Activated naive CD4-positive, alpha-beta T cell treated with anti-CD3 and anti-CD28 coated beads for 36 hours (primary cell): ENCODE results near the gene HIC2. TPM values are rescaled to one million over a fixed set of nuclear protein-coding genes. Genes with fewer than 3 reads are reported as not detected.
"Not testable (repeated sequence)": the region's sequence is repeated elsewhere in the genome, so short reads cannot be mapped to it uniquely, and the experiment has no call there.

ENCODE experiments used
- CTCF ChIA-PET: fragments of 350-600 bp; sonication (Branson Sonifier 250); formaldehyde crosslinking; loops from one replicate; lab custom pipeline; 2021; ENCODE audit warnings: antibody characterized with exemption; lab: Charles Lee
- DNase-seq: peaks from one replicate; pipeline ENCODE4 v3.0.0-alpha.2; 2020
- H3K27ac Mint-ChIP-seq: one replicate; pipeline ENCODE4 v1.8.0; 2021; ENCODE audit warnings: mild to moderate bottlenecking, mixed read lengths
- H3K27me3 Mint-ChIP-seq: one replicate; pipeline ENCODE4 v1.8.0; 2021; ENCODE audit warnings: low read depth, mixed read lengths
- H3K36me3 Mint-ChIP-seq: one replicate; pipeline ENCODE4 v1.8.0; 2021; ENCODE audit warnings: low read depth, mixed read lengths
- H3K4me1 Mint-ChIP-seq: one replicate; pipeline ENCODE4 v1.8.0; 2021; ENCODE audit warnings: low read depth, mixed read lengths
- H3K4me3 Mint-ChIP-seq: one replicate; pipeline ENCODE4 v1.8.0; 2021; ENCODE audit warnings: mild to moderate bottlenecking, moderate library complexity, mixed read lengths
- H3K9me3 Mint-ChIP-seq: one replicate; pipeline ENCODE4 v1.8.0; 2021; ENCODE audit warnings: mixed read lengths
- intact Hi-C: fragments of 100-400 bp; cut with micrococcal nuclease; formaldehyde crosslinking; loops from one replicate; pipeline ENCODE4 v1.15.1; 2023
- total RNA-seq, 2 experiments: library from RNA; stranded (reverse); gene quantifications; one replicate each; pipeline ENCODE4 v1.2.3, GENCODE V29; 2021

The HIC2 gene
- total RNA-seq, 2 experiments from 2014 or later, result 3.1 to 3.3 TPM

- H3K4me1 Mint-ChIP-seq, H3K36me3 Mint-ChIP-seq, H3K9me3 Mint-ChIP-seq, H3K27ac Mint-ChIP-seq, DNase-seq, H3K27me3 Mint-ChIP-seq, CTCF ChIA-PET, H3K4me3 Mint-ChIP-seq, intact Hi-C loops: not testable (repeated sequence)
Measured at GRCh38 chr22:21407792-21408191, 9.4 kb upstream of the HIC2 start.

- CTCF ChIA-PET, H3K27me3 Mint-ChIP-seq, H3K27ac Mint-ChIP-seq, intact Hi-C loops, H3K4me3 Mint-ChIP-seq, DNase-seq, H3K36me3 Mint-ChIP-seq, H3K9me3 Mint-ChIP-seq, H3K4me1 Mint-ChIP-seq: not testable (repeated sequence)
Measured at GRCh38 chr22:21416375-21416774, 796 bp upstream of the HIC2 start.

- H3K4me1 Mint-ChIP-seq, CTCF ChIA-PET, H3K36me3 Mint-ChIP-seq, intact Hi-C loops, H3K27ac Mint-ChIP-seq, H3K9me3 Mint-ChIP-seq, H3K27me3 Mint-ChIP-seq: not testable (repeated sequence)
- peak; percentile 25 for DNase-seq
- H3K4me3 Mint-ChIP-seq, result peak overlapping the region; percentile 47
Measured at GRCh38 chr22:21417853-21418252, 682 bp downstream of the HIC2 start.

- CTCF ChIA-PET, DNase-seq, H3K4me1 Mint-ChIP-seq, H3K27ac Mint-ChIP-seq, intact Hi-C loops, H3K36me3 Mint-ChIP-seq, H3K9me3 Mint-ChIP-seq, H3K27me3 Mint-ChIP-seq, H3K4me3 Mint-ChIP-seq: not testable (repeated sequence)
Measured at GRCh38 chr22:21418974-21419638, 1.9 kb downstream of the HIC2 start.

- H3K36me3 Mint-ChIP-seq, H3K9me3 Mint-ChIP-seq, CTCF ChIA-PET, H3K4me1 Mint-ChIP-seq, H3K4me3 Mint-ChIP-seq, H3K27me3 Mint-ChIP-seq, DNase-seq, H3K27ac Mint-ChIP-seq, intact Hi-C loops: not testable (repeated sequence)
Measured at GRCh38 chr22:21420180-21420763, 3.1 kb downstream of the HIC2 start.

- H3K4me1 Mint-ChIP-seq, H3K27ac Mint-ChIP-seq, H3K4me3 Mint-ChIP-seq, DNase-seq, H3K36me3 Mint-ChIP-seq, intact Hi-C loops, H3K9me3 Mint-ChIP-seq, CTCF ChIA-PET, H3K27me3 Mint-ChIP-seq: not testable (repeated sequence)
Measured at GRCh38 chr22:21424084-21424709, 7.0 kb downstream of the HIC2 start.

- DNase-seq, H3K9me3 Mint-ChIP-seq, H3K36me3 Mint-ChIP-seq, CTCF ChIA-PET, H3K4me1 Mint-ChIP-seq, H3K27me3 Mint-ChIP-seq, intact Hi-C loops, H3K27ac Mint-ChIP-seq, H3K4me3 Mint-ChIP-seq: not testable (repeated sequence)
Measured at GRCh38 chr22:21434378-21435233, 17.4 kb downstream of the HIC2 start.

GRCh38 chr22:21435998-21436810 lies 19.0 kb downstream of the HIC2 start:
- CTCF ChIA-PET, H3K9me3 Mint-ChIP-seq, H3K4me1 Mint-ChIP-seq, H3K4me3 Mint-ChIP-seq, intact Hi-C loops, H3K36me3 Mint-ChIP-seq, H3K27me3 Mint-ChIP-seq, H3K27ac Mint-ChIP-seq, DNase-seq: not testable (repeated sequence)

- CTCF ChIA-PET, H3K4me3 Mint-ChIP-seq: not testable (repeated sequence)
Measured at GRCh38 chr22:21438013-21438412, 20.8 kb downstream of the HIC2 start.

GRCh38 chr22:21440018-21440636 lies 23.0 kb downstream of the HIC2 start:
- H3K36me3 Mint-ChIP-seq, H3K4me3 Mint-ChIP-seq, CTCF ChIA-PET, H3K27ac Mint-ChIP-seq, DNase-seq, H3K27me3 Mint-ChIP-seq, intact Hi-C loops, H3K4me1 Mint-ChIP-seq, H3K9me3 Mint-ChIP-seq: not testable (repeated sequence)

More at GRCh38 chr22:21438013-21438412, 20.8 kb downstream of the HIC2 start:
- H3K4me1 Mint-ChIP-seq, H3K9me3 Mint-ChIP-seq, intact Hi-C loops, H3K27ac Mint-ChIP-seq, H3K27me3 Mint-ChIP-seq, DNase-seq, H3K36me3 Mint-ChIP-seq: not testable (repeated sequence)

GRCh38 chr22:21440676-21441075 lies 23.5 kb downstream of the HIC2 start:
- H3K4me3 Mint-ChIP-seq, H3K4me1 Mint-ChIP-seq, DNase-seq, intact Hi-C loops, H3K9me3 Mint-ChIP-seq, H3K27ac Mint-ChIP-seq, H3K36me3 Mint-ChIP-seq, H3K27me3 Mint-ChIP-seq, CTCF ChIA-PET: not testable (repeated sequence)
